ENCODE data around the gene ARFGAP1.
"Not testable (repeated sequence)": the region's sequence is repeated elsewhere in the genome, so short reads cannot be mapped to it uniquely, and the experiment has no call there.

The ARFGAP1 gene

GRCh38 chr20:63240004-63240403, 32.6 kb upstream of the ARFGAP1 start:
- no peak for DNase-seq (ENCODE audit: low read depth in 2 of 3, low spot score in 2 of 3)

- DNase-seq (ENCODE audit: low read depth in 2 of 3, low spot score in 2 of 3), result no peak
Measured at GRCh38 chr20:63241272-63241671, 31.3 kb upstream of the ARFGAP1 start.

GRCh38 chr20:63242736-63243135, 29.9 kb upstream of the ARFGAP1 start:
- no peak for DNase-seq (ENCODE audit: low read depth in 2 of 3, low spot score in 2 of 3)

GRCh38 chr20:63243604-63244247, 28.9 kb upstream of the ARFGAP1 start:
- DNase-seq (ENCODE audit: low read depth in 2 of 3, low spot score in 2 of 3), result no peak

GRCh38 chr20:63244468-63244867, 28.1 kb upstream of the ARFGAP1 start:
- no peak for DNase-seq (ENCODE audit: low read depth in 2 of 3, low spot score in 2 of 3)

GRCh38 chr20:63246490-63247288, 25.9 kb upstream of the ARFGAP1 start:
- no peak for DNase-seq (ENCODE audit: low read depth in 2 of 3, low spot score in 2 of 3)

GRCh38 chr20:63247671-63248228, 24.9 kb upstream of the ARFGAP1 start:
- no peak for DNase-seq (ENCODE audit: low read depth in 2 of 3, low spot score in 2 of 3)

GRCh38 chr20:63248835-63249591, 23.6 kb upstream of the ARFGAP1 start:
- DNase-seq (ENCODE audit: low read depth in 2 of 3, low spot score in 2 of 3), result no peak

GRCh38 chr20:63249891-63250290, 22.7 kb upstream of the ARFGAP1 start:
- DNase-seq (ENCODE audit: low read depth in 2 of 3, low spot score in 2 of 3), result no peak

GRCh38 chr20:63251350-63251749, 21.3 kb upstream of the ARFGAP1 start:
- DNase-seq (ENCODE audit: low read depth in 2 of 3, low spot score in 2 of 3), result not testable (repeated sequence)

- DNase-seq (ENCODE audit: low read depth in 2 of 3, low spot score in 2 of 3), result no peak
Measured at GRCh38 chr20:63252284-63252711, 20.3 kb upstream of the ARFGAP1 start.

- no peak for DNase-seq (ENCODE audit: low read depth in 2 of 3, low spot score in 2 of 3)
Measured at GRCh38 chr20:63253065-63253437, 19.6 kb upstream of the ARFGAP1 start.

GRCh38 chr20:63253438-63254231, 19.0 kb upstream of the ARFGAP1 start:
- no peak for DNase-seq (ENCODE audit: low read depth in 2 of 3, low spot score in 2 of 3)

GRCh38 chr20:63254232-63254605, 18.4 kb upstream of the ARFGAP1 start, which contains the start of gene NKAIN4:
TSS of gene NKAIN4 (minus strand) at chr20:63254463. CDS start at chr20:63254450, 13 bp downstream.
- no peak for DNase-seq (ENCODE audit: low read depth in 2 of 3, low spot score in 2 of 3)

- no peak for DNase-seq (ENCODE audit: low read depth in 2 of 3, low spot score in 2 of 3)
Measured at GRCh38 chr20:63254606-63255384, 17.8 kb upstream of the ARFGAP1 start.

- DNase-seq (ENCODE audit: low read depth in 2 of 3, low spot score in 2 of 3), result no peak
Measured at GRCh38 chr20:63255931-63256704, 16.5 kb upstream of the ARFGAP1 start.

- DNase-seq (ENCODE audit: low read depth in 2 of 3, low spot score in 2 of 3), result no peak
Measured at GRCh38 chr20:63256954-63257353, 15.7 kb upstream of the ARFGAP1 start.

- DNase-seq (ENCODE audit: low read depth in 2 of 3, low spot score in 2 of 3), result no peak
Measured at GRCh38 chr20:63257629-63258028, 15.0 kb upstream of the ARFGAP1 start.

GRCh38 chr20:63258781-63259180, 13.8 kb upstream of the ARFGAP1 start:
- no peak for DNase-seq (ENCODE audit: low read depth in 2 of 3, low spot score in 2 of 3)
